Activated T-cell treated with anti-CD3 and anti-CD28 coated beads, Interleukin-2, amount 50 U/mL, for 24 hours (primary cell): Measurements from ENCODE around the gene SEMG1.

Experiments used
- DNase-seq: peaks from one replicate; pipeline ENCODE4 v3.0.0-alpha.2; 2020
- H3K27ac Mint-ChIP-seq: 2 replicates; pipeline ENCODE4 v1.8.0; 2020; ENCODE audit warnings: mild to moderate bottlenecking, mixed read lengths
- H3K27me3 Mint-ChIP-seq: 2 replicates; pipeline ENCODE4 v1.8.0; 2020; ENCODE audit warnings: mixed read lengths
- H3K36me3 Mint-ChIP-seq: 2 replicates; pipeline ENCODE4 v1.8.0; 2020; ENCODE audit warnings: low read depth, mixed read lengths
- H3K4me1 Mint-ChIP-seq: 2 replicates; pipeline ENCODE4 v1.8.0; 2020; ENCODE audit warnings: low read depth, mixed read lengths
- H3K4me3 Mint-ChIP-seq: 2 replicates; pipeline ENCODE4 v1.8.0; 2020; ENCODE audit warnings: mild to moderate bottlenecking, moderate library complexity, mixed read lengths
- H3K9me3 Mint-ChIP-seq: 2 replicates; pipeline ENCODE4 v1.8.0; 2020; ENCODE audit warnings: mixed read lengths

Gene SEMG1

DNA sequence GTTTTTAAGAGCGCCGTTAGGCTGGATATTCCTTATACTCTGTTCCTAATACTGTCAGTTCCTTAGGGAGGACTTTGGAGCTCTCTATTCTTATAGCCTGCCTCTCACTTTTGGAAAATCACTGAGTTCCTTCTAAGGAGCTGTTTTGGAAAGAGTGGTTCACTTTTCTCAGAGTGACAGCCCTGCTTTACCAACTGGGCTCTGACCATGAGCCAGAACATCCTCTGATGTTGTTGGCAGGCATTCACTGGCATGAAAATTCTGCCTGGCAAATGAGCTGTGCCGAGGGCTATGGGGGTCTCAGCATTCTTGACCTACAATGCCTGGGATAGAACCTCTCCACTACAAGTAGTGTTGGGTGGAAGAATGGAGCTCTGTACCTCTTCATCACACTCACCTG lies 14.9 kb upstream of the SEMG1 start:
- Mint-ChIP-seq H3K9me3 (no peaks in the 10 kb centered on the region), H3K27me3 (peaks cover 18% of the 10 kb centered on the region), H3K4me1 (no peaks in the 10 kb centered on the region), H3K4me3 (no peak overlapping the region), H3K36me3 (no peaks in the 10 kb centered on the region), H3K27ac (no peak overlapping the region)
- DNase-seq = no peak

DNA sequence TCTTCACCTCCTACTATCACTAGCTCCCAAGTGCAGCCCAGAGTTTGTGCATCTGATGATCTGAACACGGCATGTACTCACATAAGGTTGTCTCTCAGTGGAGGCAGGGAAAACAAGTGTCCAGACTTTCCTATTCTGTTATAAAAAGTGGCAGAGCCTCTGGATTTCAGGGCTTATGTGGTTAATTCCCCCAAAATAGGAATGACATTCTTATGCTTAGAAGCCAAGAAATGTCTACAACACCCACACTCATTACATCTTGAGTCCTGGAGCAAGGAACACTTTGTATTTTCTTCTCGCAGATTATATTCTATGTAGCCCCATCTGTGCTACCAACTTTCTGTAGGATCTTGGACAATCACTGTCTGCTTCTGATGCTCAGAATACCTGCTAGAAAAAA lies 13.5 kb upstream of the SEMG1 start:
- H3K36me3 Mint-ChIP-seq = no peaks in the 10 kb centered on the region
- no peaks in the 10 kb centered on the region for H3K9me3 Mint-ChIP-seq
- peaks cover 27% of the 10 kb centered on the region for H3K27me3 Mint-ChIP-seq
- H3K4me1 Mint-ChIP-seq = no peaks in the 10 kb centered on the region
- no peak overlapping the region for H3K4me3 Mint-ChIP-seq
- H3K27ac Mint-ChIP-seq = no peak overlapping the region
- DNase-seq = no peak

DNA sequence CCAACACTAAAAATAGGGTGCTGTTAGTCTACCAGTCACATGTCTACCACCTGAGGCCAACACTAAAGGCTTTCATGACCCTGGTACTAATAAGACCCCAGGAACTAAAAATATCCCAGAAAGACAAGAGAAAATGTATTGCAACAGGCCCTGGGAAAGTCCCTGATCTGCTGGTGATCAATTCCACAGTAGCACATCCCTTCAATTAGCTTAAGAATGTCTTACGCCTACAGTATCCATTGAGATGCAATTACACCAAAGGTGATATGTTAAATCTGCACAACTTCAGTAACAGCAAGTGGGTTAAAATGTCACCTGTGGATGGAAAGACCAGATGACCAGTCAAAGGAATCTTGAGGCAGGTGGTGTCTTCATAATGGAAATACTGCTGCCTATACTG lies 3.1 kb downstream of the SEMG1 start:
- no peak for DNase-seq
- no peaks in the 10 kb centered on the region for H3K4me1 Mint-ChIP-seq
- no peaks in the 10 kb centered on the region for H3K36me3 Mint-ChIP-seq
- no peaks in the 10 kb centered on the region for H3K9me3 Mint-ChIP-seq
- no peak overlapping the region for H3K27ac Mint-ChIP-seq
- H3K4me3 Mint-ChIP-seq = no peak overlapping the region
- peaks cover 44% of the 10 kb centered on the region for H3K27me3 Mint-ChIP-seq

DNA sequence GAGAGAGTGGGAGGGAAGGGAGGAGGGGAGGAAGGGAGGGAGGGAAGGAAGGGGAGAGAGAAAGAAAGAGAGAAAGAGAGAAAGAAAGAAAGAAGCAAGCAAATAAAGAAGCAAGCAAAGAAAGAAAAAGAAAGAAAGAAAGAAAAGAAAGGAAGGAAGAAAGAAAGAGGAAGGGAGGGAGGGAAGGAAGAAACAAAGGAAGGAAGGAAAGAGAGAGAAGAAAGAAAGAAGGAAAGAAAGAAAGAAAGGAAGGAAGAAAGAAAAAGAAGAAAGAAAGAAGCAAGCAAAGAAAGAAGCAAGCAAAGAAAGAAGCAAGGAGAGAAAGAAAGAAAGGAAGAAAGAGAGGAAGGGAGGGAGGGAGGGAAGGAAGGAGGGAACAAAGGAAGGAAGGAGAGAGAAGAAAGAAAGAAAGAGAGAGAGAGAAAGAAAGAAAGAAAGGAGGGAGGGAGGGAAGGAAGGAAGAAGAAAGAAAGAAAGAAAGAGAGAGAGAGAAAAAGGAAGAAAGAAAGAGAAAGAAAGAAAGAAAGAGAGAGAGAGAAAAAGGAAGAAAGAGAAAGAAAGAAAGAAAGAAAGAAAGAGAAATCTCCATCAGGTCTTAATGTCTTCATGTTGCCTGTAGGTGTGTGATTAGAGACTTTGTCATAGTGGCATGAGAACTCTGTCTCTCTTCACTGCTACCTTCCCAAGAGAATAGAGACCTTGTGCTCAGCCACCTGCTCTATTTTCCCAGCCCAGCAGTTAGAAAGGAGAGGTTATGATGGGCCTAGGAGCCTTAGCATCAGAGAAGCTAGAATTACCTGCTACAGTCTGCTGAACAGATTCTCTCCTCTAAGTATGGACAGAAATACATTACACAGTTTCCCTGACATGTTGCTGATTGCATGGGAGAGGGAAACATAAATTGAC lies 5.0 kb downstream of the SEMG1 start:
- H3K36me3 Mint-ChIP-seq = no peaks in the 10 kb centered on the region
- H3K27ac Mint-ChIP-seq = no peak overlapping the region
- H3K4me3 Mint-ChIP-seq = no peak overlapping the region
- H3K27me3 Mint-ChIP-seq = peaks cover 30% of the 10 kb centered on the region
- H3K4me1 Mint-ChIP-seq = no peaks in the 10 kb centered on the region
- no peaks in the 10 kb centered on the region for H3K9me3 Mint-ChIP-seq
- no peak for DNase-seq

DNA sequence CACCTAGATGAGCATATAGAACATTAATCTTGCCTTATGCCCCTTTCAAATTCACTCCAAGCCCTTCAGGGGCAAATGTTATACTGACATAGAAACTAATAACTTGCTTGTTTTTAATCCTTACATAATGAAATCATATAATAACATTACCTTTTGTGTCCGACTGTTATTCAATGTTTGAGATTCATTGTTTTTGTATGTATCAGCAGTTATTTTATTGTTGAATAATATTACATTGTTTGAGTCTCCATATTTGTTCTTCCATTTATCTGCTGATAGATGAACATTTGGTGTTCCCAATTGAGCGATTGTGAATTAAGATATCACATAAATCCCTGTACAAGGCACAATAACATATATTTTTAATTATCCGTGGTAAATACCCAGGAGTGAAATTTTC lies 6.0 kb downstream of the SEMG1 start:
- no peak for DNase-seq
- Mint-ChIP-seq H3K36me3 (no peaks in the 10 kb centered on the region), H3K27me3 (peaks cover 21% of the 10 kb centered on the region), H3K9me3 (no peaks in the 10 kb centered on the region), H3K4me3 (no peak overlapping the region), H3K27ac (no peak overlapping the region), H3K4me1 (no peaks in the 10 kb centered on the region)

DNA sequence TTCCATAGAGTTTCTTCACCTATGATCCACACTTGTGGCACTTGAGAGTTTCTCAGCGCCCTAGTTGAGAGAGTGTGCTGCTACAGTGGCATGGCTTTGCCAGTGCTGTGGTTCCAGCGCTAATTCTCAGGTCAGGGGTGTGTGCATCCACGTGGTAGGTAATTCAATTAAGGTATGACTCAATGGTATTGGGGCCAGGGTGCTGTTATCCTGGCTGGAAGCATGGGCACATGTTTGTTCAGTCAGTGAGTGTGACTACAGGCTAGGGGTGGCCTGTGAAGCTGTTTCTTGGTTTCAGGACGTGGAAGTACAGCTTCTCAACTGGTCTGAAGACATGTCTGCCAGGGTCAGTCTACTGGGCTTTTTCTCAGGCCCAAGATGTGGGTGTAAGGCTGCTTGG lies 11.3 kb downstream of the SEMG1 start:
- no peaks in the 10 kb centered on the region for H3K4me1 Mint-ChIP-seq
- H3K4me3 Mint-ChIP-seq = no peak overlapping the region
- peaks cover 41% of the 10 kb centered on the region for H3K27me3 Mint-ChIP-seq
- no peaks in the 10 kb centered on the region for H3K9me3 Mint-ChIP-seq
- no peaks in the 10 kb centered on the region for H3K36me3 Mint-ChIP-seq
- no peak for DNase-seq
- H3K27ac Mint-ChIP-seq = no peak overlapping the region

DNA sequence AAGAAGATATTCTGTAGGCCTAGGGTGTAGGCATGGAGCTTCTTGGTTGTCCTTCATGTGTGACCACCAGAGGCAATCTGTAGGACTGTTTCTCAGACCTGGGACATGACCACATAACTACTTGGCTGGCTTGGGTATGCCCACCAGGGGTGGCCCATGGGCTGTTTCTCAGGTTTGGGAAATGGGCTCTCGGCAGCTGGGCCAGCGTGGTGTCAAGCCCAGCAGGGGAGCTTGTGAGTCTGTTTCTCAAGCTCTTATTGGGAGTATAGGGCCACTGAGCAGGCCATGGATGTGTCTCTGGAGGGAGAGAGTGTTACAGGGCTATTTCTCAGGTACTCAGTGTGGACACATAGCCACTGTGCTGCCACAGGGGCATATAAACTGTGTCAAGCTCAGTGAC lies 11.8 kb downstream of the SEMG1 start:
- no peak for DNase-seq
- Mint-ChIP-seq H3K27me3 (peaks cover 42% of the 10 kb centered on the region), H3K27ac (no peak overlapping the region), H3K36me3 (no peaks in the 10 kb centered on the region), H3K4me3 (no peak overlapping the region), H3K9me3 (no peaks in the 10 kb centered on the region), H3K4me1 (no peaks in the 10 kb centered on the region)

DNA sequence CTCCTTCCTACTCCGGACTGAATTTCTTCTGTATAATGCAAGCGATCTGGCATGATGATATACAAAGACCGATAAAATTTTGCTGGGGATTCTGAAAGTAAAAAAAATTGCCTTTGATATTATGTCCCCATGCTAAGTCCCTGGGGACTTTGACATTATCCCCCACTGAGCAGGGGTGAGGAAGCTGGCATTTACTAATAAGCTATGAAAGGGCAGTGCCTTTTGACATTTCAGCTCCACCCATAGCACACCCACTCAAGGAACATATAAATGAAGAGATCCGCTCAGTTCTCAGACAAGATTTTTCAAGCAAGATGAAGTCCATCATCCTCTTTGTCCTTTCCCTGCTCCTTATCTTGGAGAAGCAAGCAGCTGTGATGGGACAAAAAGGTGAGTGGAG lies 14.2 kb downstream of the SEMG1 start, which contains the start of gene SEMG2:
TSS of gene SEMG2 (plus strand) at position 298 of the 400 bp plus-strand sequence. CDS start at position 315, 17 bp downstream.
- Mint-ChIP-seq H3K4me3 (no peak within 1 kb of the TSS), H3K27ac (no peak within 1 kb of the TSS)

DNA sequence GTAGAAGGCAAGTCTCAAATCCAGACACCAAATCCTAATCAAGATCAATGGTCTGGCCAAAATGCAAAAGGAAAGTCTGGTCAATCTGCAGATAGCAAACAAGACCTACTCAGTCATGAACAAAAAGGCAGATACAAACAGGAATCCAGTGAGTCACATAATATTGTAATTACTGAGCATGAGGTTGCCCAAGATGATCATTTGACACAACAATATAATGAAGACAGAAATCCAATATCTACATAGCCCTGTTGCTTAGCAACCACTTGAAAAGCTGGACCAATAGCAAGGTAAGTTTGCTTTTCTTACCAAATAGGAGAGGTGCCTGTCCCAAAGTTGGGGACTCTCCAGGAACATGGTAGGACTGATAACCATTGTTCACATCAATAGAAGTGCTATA lies 16.3 kb downstream of the SEMG1 start:
- Mint-ChIP-seq H3K9me3 (no peaks in the 10 kb centered on the region), H3K27me3 (peaks cover 44% of the 10 kb centered on the region), H3K36me3 (no peaks in the 10 kb centered on the region), H3K4me3 (no peak overlapping the region), H3K4me1 (no peaks in the 10 kb centered on the region), H3K27ac (no peak overlapping the region)
- DNase-seq = no peak

More for the DNA sequence above, 14.2 kb downstream of the SEMG1 start, which contains the start of gene SEMG2:
- H3K4me1 Mint-ChIP-seq = no peaks in the 10 kb centered on the region
- DNase-seq = no peak
- H3K27me3 Mint-ChIP-seq = peaks cover 41% of the 10 kb centered on the region
- H3K9me3 Mint-ChIP-seq = no peaks in the 10 kb centered on the region
- H3K36me3 Mint-ChIP-seq = no peaks in the 10 kb centered on the region

DNA sequence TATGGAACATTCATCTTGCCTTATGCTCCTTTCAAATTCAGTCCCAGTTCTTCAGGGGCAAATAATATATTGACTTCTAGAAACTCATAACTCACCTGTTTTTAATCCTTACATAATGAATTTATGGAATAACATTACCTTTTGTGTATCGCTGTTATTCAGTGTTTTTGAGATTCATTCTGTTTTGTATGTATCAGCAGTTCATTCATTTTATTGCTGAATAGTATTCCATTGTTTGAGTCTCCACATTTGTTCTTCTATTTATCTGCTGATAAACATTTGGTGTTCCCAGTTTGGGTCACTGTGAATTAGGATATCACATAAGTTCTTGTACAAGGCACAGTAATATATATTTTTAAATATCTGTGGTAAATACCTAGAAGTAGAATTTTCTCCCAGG lies 19.5 kb downstream of the SEMG1 start:
- Mint-ChIP-seq H3K27ac (no peak overlapping the region), H3K27me3 (peaks cover 49% of the 10 kb centered on the region), H3K4me1 (no peaks in the 10 kb centered on the region), H3K36me3 (no peaks in the 10 kb centered on the region), H3K9me3 (no peaks in the 10 kb centered on the region), H3K4me3 (no peak overlapping the region)
- no peak for DNase-seq

DNA sequence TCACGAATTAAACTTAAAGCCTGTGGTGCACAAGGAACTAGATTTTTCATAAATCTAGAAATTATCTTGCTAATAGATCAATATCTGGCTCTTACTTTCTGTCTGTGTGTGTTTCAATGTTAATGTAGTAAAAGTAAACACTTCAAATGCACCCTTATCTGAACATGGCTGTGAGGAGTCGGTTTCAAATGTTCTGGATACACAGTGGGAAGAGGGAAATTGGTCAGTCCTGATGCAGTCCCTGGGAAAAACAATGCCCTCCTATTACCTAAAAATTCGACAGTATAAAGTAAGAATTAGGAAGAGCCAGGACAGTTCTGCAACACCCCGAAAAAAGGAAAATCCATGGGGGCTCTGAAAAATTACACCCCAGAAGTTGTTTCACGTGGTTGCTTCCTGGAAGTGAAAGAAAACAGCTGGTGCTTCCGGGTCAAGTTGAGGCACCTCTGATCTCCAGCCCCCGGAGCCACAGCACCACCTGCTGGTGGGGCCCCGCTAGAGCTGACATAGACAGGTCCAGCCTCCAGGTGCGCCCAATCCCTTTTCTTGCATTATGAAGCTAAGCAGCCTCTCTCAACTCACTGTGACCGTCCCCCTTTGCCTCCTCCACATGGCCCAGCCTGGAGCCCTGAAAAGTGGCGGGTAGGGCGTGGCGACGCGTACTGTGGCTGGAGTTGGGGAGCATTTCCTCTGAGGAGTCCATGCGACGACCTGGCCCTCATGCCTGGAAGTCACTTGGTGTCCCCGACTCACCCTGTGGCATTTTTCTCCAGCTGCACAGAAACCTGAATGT lies 22.6 kb downstream of the SEMG1 start:
- DNase-seq = peak; percentile 64
- no peaks in the 10 kb centered on the region for H3K4me1 Mint-ChIP-seq
- no peak overlapping the region for H3K4me3 Mint-ChIP-seq
- peaks cover 5% of the 10 kb centered on the region for H3K9me3 Mint-ChIP-seq
- H3K36me3 Mint-ChIP-seq = no peaks in the 10 kb centered on the region
- H3K27me3 Mint-ChIP-seq = peaks cover 35% of the 10 kb centered on the region
- no peak overlapping the region for H3K27ac Mint-ChIP-seq

DNA sequence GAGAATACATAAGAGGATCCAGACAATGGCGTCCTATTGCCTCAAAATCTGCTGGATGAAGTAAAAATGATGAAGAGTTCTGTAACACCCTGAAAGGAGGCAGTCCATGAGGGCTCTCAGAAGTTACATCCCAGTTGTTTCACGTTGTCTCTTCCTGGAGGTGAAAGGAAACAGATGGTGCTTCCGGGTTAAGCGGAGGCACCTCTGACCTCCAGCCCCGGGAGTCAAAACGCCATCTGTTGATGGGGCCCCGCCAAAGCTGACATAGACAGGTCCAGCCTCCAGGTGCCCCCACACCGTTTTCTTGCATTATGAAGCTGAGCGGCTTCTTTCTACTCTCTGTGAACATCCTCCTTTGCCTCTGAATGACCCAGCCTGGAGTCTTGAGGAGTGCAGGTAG lies 23.8 kb downstream of the SEMG1 start:
- Mint-ChIP-seq H3K27me3 (peaks cover 35% of the 10 kb centered on the region), H3K36me3 (no peaks in the 10 kb centered on the region), H3K27ac (no peak overlapping the region), H3K9me3 (peaks cover 8% of the 10 kb centered on the region), H3K4me3 (no peak overlapping the region), H3K4me1 (no peaks in the 10 kb centered on the region)
- no peak for DNase-seq

DNA sequence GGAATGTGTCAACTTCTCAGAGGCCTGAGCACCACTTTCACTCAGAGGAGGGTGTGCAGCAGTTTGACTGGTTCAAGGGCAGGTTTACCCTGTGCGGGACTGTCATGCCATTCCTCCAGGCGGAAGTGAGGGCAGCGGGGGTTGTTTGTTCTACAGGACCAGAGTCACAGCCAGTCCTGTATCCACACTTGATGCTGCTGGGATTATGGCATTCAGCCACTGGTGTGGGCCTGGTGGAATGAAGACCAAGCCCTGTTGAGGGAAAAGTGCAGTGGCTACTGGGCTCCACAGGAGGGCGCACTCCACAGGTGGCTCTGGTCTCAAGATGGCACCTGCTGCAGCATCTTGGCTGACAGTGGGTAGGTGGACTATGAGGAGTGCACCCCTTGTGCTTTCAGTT lies 29.2 kb downstream of the SEMG1 start:
- H3K9me3 Mint-ChIP-seq = peaks cover 8% of the 10 kb centered on the region
- H3K4me3 Mint-ChIP-seq = no peak overlapping the region
- H3K27me3 Mint-ChIP-seq = peaks cover 50% of the 10 kb centered on the region

DNA sequence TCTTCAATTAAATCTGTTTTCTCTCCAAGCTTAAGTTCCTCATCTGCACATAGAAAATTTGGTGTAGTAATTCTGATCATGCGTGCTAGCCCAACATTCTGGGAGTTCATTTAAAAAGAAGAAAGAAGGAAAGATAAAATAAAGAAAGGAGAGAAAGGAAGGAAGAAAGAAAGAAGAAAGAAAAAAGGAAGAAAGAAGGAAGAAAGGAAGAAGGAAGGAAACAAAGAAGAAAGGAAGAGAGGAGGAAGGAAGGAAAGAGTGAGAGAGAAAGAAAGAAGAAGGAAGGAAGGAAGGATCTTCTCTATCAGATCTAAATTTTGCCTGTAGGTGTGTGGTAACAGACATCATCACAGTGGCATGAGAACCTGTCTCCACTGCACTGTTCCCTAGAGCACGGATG lies 31.3 kb downstream of the SEMG1 start:
- no peaks in the 10 kb centered on the region for H3K36me3 Mint-ChIP-seq
- no peaks in the 10 kb centered on the region for H3K4me1 Mint-ChIP-seq
- peaks cover 56% of the 10 kb centered on the region for H3K27me3 Mint-ChIP-seq
- peaks cover 8% of the 10 kb centered on the region for H3K9me3 Mint-ChIP-seq
- no peak for DNase-seq
- H3K27ac Mint-ChIP-seq = no peak overlapping the region
- H3K4me3 Mint-ChIP-seq = no peak overlapping the region

More for the DNA sequence above, 29.2 kb downstream of the SEMG1 start:
- Mint-ChIP-seq H3K27ac (no peak overlapping the region), H3K36me3 (no peaks in the 10 kb centered on the region), H3K4me1 (no peaks in the 10 kb centered on the region)
- DNase-seq = no peak

DNA sequence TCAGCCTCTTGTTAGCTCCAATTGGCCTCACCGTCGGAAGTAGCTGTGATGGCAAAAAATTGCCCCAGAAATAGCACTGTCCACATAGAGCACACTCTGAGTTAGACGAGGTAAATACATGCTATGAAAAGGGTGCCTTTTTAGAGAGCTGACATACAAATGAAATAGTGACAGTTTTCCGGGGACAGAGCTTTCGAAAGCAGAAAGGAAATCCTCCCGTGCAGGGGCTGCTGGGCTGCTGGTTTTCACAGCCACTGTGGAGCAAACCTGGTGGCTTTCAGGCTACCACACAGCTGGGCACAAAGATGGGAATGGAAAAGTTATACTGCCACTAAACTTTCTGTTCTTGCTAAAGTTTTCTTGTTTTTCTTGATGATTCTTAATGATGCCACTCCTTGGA lies 39.3 kb downstream of the SEMG1 start:
- Mint-ChIP-seq H3K27me3 (peaks cover 71% of the 10 kb centered on the region), H3K4me1 (no peaks in the 10 kb centered on the region), H3K4me3 (no peak overlapping the region), H3K9me3 (no peaks in the 10 kb centered on the region), H3K27ac (no peak overlapping the region), H3K36me3 (no peaks in the 10 kb centered on the region)
- no peak for DNase-seq
